ENCODE results near the gene FREM1. TPM values are rescaled to one million over a fixed set of nuclear protein-coding genes. Genes with fewer than 3 reads are reported as not detected.

The FREM1 gene
- total RNA-seq, 4 donors from 2014 or later = 0.68 to 3.4 (median 1.7) TPM

GRCh38 chr9:14723301-14723700 lies 186.9 kb downstream of the FREM1 start:
- 62 to 73% methylated on average over 4 of the region's 4 CpGs for WGBS, 2 donors
- no peak for DNase-seq
- intact Hi-C loops (cut with DNase I) = no loop called here

GRCh38 chr9:14722391-14723035 lies 187.7 kb downstream of the FREM1 start, which contains the start of gene CER1:
CER1 (minus strand) TSS chr9:14722733; CDS start chr9:14722672, 61 bp downstream.
- H3K9me3 ChIP-seq = no peaks in the 10 kb centered on the region
- H3K27ac ChIP-seq = no peak within 1 kb of the TSS
- no peaks in the 10 kb centered on the region for H3K4me1 ChIP-seq
- intact Hi-C loops (cut with DNase I) = no loop called here
- H3K4me3 ChIP-seq (replicated peaks in 1 of 3) = no peak within 1 kb of the TSS
- no peak for TF ChIP-seq CTCF (IDR thresholded peaks at IDR 0.05)
- no peak for TF ChIP-seq POLR2A (IDR thresholded peaks at IDR 0.05)
- no peaks in the 10 kb centered on the region for H3K27me3 ChIP-seq
- no peaks in the 10 kb centered on the region for H3K36me3 ChIP-seq
- no peak for DNase-seq
- WGBS, 2 donors = 45 to 54% methylated on average over 7 of the region's 7 CpGs

More at GRCh38 chr9:14723301-14723700, 186.9 kb downstream of the FREM1 start:
- no peak for TF ChIP-seq CTCF (IDR thresholded peaks at IDR 0.05)
- no peak for TF ChIP-seq POLR2A (IDR thresholded peaks at IDR 0.05)
- Histone ChIP-seq H3K27ac (no peak overlapping the region), H3K4me1 (no peaks in the 10 kb centered on the region), H3K4me3 (replicated peaks in 1 of 3) (no peak overlapping the region), H3K36me3 (no peaks in the 10 kb centered on the region), H3K9me3 (no peaks in the 10 kb centered on the region), H3K27me3 (no peaks in the 10 kb centered on the region)

GRCh38 chr9:14719231-14719923 lies 190.9 kb downstream of the FREM1 start:
- intact Hi-C loops (cut with DNase I) = no loop called here
- Histone ChIP-seq H3K4me1 (no peaks in the 10 kb centered on the region), H3K36me3 (no peaks in the 10 kb centered on the region), H3K27me3 (no peaks in the 10 kb centered on the region), H3K27ac (no peak overlapping the region), H3K9me3 (no peaks in the 10 kb centered on the region), H3K4me3 (replicated peaks in 1 of 3) (no peak overlapping the region)
- 73% methylated on average over 8 of the region's 8 CpGs for WGBS, 2 donors
- TF ChIP-seq POLR2A (IDR thresholded peaks at IDR 0.05) = no peak
- no peak for TF ChIP-seq CTCF (IDR thresholded peaks at IDR 0.05)
- no peak for DNase-seq

- no peak for DNase-seq
- intact Hi-C loops (cut with DNase I) = no loop called here
- Histone ChIP-seq H3K27ac (no peak overlapping the region), H3K27me3 (no peaks in the 10 kb centered on the region), H3K9me3 (no peaks in the 10 kb centered on the region), H3K36me3 (no peaks in the 10 kb centered on the region), H3K4me1 (no peaks in the 10 kb centered on the region), H3K4me3 (replicated peaks in 1 of 3) (no peak overlapping the region)
- 72 to 79% methylated on average over 4 of the region's 4 CpGs for WGBS, 2 donors
- TF ChIP-seq CTCF (IDR thresholded peaks at IDR 0.05) = no peak
- no peak for TF ChIP-seq POLR2A (IDR thresholded peaks at IDR 0.05)
Measured at GRCh38 chr9:14715102-14715501, 195.1 kb downstream of the FREM1 start.

- TF ChIP-seq CTCF (IDR thresholded peaks at IDR 0.05) = no peak
- TF ChIP-seq POLR2A (IDR thresholded peaks at IDR 0.05) = no peak
- H3K4me3 ChIP-seq (replicated peaks in 1 of 3) = no peak overlapping the region
- 84 to 87% methylated on average over 3 of the region's 3 CpGs for WGBS, 2 donors
- intact Hi-C loops (cut with DNase I) = no loop called here
- no peak overlapping the region for H3K27ac ChIP-seq
- no peaks in the 10 kb centered on the region for H3K36me3 ChIP-seq
- no peak for DNase-seq
- H3K27me3 ChIP-seq = no peaks in the 10 kb centered on the region
- no peaks in the 10 kb centered on the region for H3K9me3 ChIP-seq
- no peaks in the 10 kb centered on the region for H3K4me1 ChIP-seq
Measured at GRCh38 chr9:14713187-14713767, 197.0 kb downstream of the FREM1 start.

All from thyroid gland (tissue), 4 donors.